ENCODE data around the gene TMEM200B. TPM values are rescaled to one million over a fixed set of nuclear protein-coding genes. Genes with fewer than 3 reads are reported as not detected.

The TMEM200B gene
- total RNA-seq, result 4.3 and 12.2 TPM in 2 replicates

DNA sequence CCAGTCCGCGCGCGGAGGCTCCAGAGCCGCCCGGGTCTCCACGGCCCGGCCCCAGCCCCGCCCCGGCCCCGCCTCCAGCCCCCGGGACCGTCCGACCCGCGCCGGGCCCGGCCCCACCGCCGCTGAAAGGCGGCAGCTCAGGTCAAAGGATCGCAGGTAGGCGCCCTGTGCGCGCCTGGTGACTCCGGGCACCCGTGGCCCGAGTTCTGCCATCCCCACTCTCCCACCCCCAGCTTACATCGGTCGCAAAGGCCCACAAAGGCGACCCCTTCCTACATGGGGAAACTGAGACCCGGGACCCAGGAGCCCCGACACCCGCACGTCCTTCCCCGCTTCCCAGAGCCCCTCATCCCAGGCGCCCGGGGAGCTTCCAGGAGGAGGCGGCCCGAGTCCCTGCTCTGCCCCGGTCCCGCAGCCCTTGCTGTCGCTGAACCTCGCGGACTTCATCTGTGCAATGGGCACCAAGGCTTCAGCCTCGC is at the start of gene TMEM200B:
TSS of gene TMEM200B (minus strand) at position 17 of the 479 bp plus-strand sequence. CDS start 2,075 bp downstream, outside the sequence.

Other genes starting within 250 kb of the TMEM200B start
- 12.6 and 15.3 TPM in 2 replicates for gene EPB41, start 209.3 kb downstream of the TMEM200B start, total RNA-seq
- 32.8 and 34.3 TPM in 2 replicates for gene SRSF4, start 58.0 kb upstream of the TMEM200B start, total RNA-seq
- gene MECR, start 107.0 kb upstream of the TMEM200B start, total RNA-seq, result 14.4 and 21.3 TPM in 2 replicates
- 6.4 and 32.7 TPM in 2 replicates for gene PTPRU, start 112.6 kb upstream of the TMEM200B start, total RNA-seq

Measured in smooth muscle cell of the pulmonary artery (primary cell).